Measurements from ENCODE around the gene LAMC2.

LAMC2 gene

GRCh38 chr1:183259924-183260323 is 73.9 kb downstream of the LAMC2 start:
- no peak for DNase-seq (ENCODE audit: low read depth)
- TF ChIP-seq CTCF (IDR thresholded peaks at IDR 0.05; ENCODE audit: control insufficient read depth, extremely low read depth, insufficient read depth): no peak
- H3K4me3 ChIP-seq (ENCODE audit: low read depth, low read length): no peak overlapping the region

- DNase-seq (ENCODE audit: low read depth): no peak
- TF ChIP-seq CTCF (IDR thresholded peaks at IDR 0.05; ENCODE audit: control insufficient read depth, extremely low read depth, insufficient read depth): no peak
- H3K4me3 ChIP-seq (ENCODE audit: low read depth, low read length): no peak overlapping the region
Measured at GRCh38 chr1:183262628-183263200, 76.7 kb downstream of the LAMC2 start.

GRCh38 chr1:183263886-183264602 is 78.0 kb downstream of the LAMC2 start:
- DNase-seq (ENCODE audit: low read depth): no peak
- H3K4me3 ChIP-seq (ENCODE audit: low read depth, low read length): no peak overlapping the region
- TF ChIP-seq CTCF (IDR thresholded peaks at IDR 0.05; ENCODE audit: control insufficient read depth, extremely low read depth, insufficient read depth): no peak

- no peak for TF ChIP-seq CTCF (IDR thresholded peaks at IDR 0.05; ENCODE audit: control insufficient read depth, extremely low read depth, insufficient read depth)
- no peak overlapping the region for H3K4me3 ChIP-seq (ENCODE audit: low read depth, low read length)
- no peak for DNase-seq (ENCODE audit: low read depth)
Measured at GRCh38 chr1:183267646-183268431, 81.8 kb downstream of the LAMC2 start.

- DNase-seq (ENCODE audit: low read depth): no peak
- no peak overlapping the region for H3K4me3 ChIP-seq (ENCODE audit: low read depth, low read length)
- no peak for TF ChIP-seq CTCF (IDR thresholded peaks at IDR 0.05; ENCODE audit: control insufficient read depth, extremely low read depth, insufficient read depth)
Measured at GRCh38 chr1:183270541-183271141, 84.6 kb downstream of the LAMC2 start.

- H3K4me3 ChIP-seq (ENCODE audit: low read depth, low read length): no peak overlapping the region
- no peak for DNase-seq (ENCODE audit: low read depth)
Measured at GRCh38 chr1:183272390-183272848, 86.4 kb downstream of the LAMC2 start.

More at GRCh38 chr1:183272390-183272848, 86.4 kb downstream of the LAMC2 start:
- no peak for TF ChIP-seq CTCF (IDR thresholded peaks at IDR 0.05; ENCODE audit: control insufficient read depth, extremely low read depth, insufficient read depth)
